Liver (tissue), 9 donors: Measurements from ENCODE around the gene NELL1. TPM values are rescaled to one million over a fixed set of nuclear protein-coding genes. Genes with fewer than 3 reads are reported as not detected.

Experiments used
- DNase-seq: peaks from one replicate; pipeline ENCODE4 v3.0.0-alpha.2; 2017; ENCODE audit warnings: low spot score
- H3K27ac ChIP-seq, 2 donors: one replicate each; pipeline ENCODE4 v1.7.0; 2013; ENCODE audit warnings: inconsistent platforms in 2 of 2, low read length in 2 of 2, control low read depth in 1 of 2, low read depth in 1 of 2, mild to moderate bottlenecking in 1 of 2
- H3K27me3 ChIP-seq, 4 donors: one replicate each; pipeline versions ENCODE4 v1.6.1 to v1.7.0; 2013; ENCODE audit warnings: low read length in 3 of 4, inconsistent platforms in 1 of 4, mild to moderate bottlenecking in 1 of 4, moderate library complexity in 1 of 4; ENCODE audit not compliant: control insufficient read depth in 4 of 4, insufficient read depth in 4 of 4
- H3K36me3 ChIP-seq, 4 donors: one replicate each; pipeline versions ENCODE4 v1.6.1 to v1.7.0; 2013; ENCODE audit warnings: low read length in 3 of 4, mild to moderate bottlenecking in 3 of 4, low read depth in 1 of 4, moderate library complexity in 1 of 4; ENCODE audit not compliant: control insufficient read depth in 4 of 4, insufficient read depth in 3 of 4
- H3K4me1 ChIP-seq, 4 donors: one replicate each; pipeline versions ENCODE4 v1.6.1 to v1.7.0; 2013; ENCODE audit warnings: low read length in 3 of 4, mild to moderate bottlenecking in 3 of 4, moderate library complexity in 1 of 4; ENCODE audit not compliant: control insufficient read depth in 4 of 4, insufficient read depth in 4 of 4
- H3K4me3 ChIP-seq, 3 donors: one replicate each; pipeline versions ENCODE4 v1.6.1 to v1.7.0; 2013; ENCODE audit warnings: low read length in 3 of 3, control low read depth in 1 of 3, low read depth in 1 of 3, mild to moderate bottlenecking in 1 of 3
- H3K9ac ChIP-seq, 2 donors: one replicate each; pipeline ENCODE4 v1.7.0; 2013; ENCODE audit warnings: low read length in 2 of 2, mild to moderate bottlenecking in 2 of 2, moderate library complexity in 2 of 2, control low read depth in 1 of 2, low read depth in 1 of 2
- H3K9me3 ChIP-seq, 4 donors: one replicate each; pipeline versions ENCODE4 v1.6.1 to v1.7.0; 2013; ENCODE audit warnings: low read length in 3 of 4; ENCODE audit not compliant: control insufficient read depth in 4 of 4
- ATF3 ChIP-seq: IDR thresholded peaks from 2 replicates; pipeline ENCODE4 v1.6.1; 2016; ENCODE audit warnings: antibody characterized with exemption
- EGR1 ChIP-seq, 2 donors: IDR thresholded peaks; 2 replicates each; pipeline ENCODE4 v1.6.1; 2016 to 2018; ENCODE audit warnings: antibody characterized with exemption in 2 of 2, low read depth in 2 of 2
- FOXA1 ChIP-seq: IDR thresholded peaks from 2 replicates; pipeline ENCODE4 v1.6.1; 2016; ENCODE audit warnings: antibody characterized with exemption
- FOXA2 ChIP-seq: IDR thresholded peaks from 2 replicates; pipeline ENCODE4 v1.6.1; 2016; ENCODE audit warnings: antibody characterized with exemption
- GABPA ChIP-seq, 2 donors: IDR thresholded peaks in 1 of 2; conservative IDR thresholded peaks in 1 of 2; 2 replicates each; pipeline ENCODE4 v1.6.1; 2016; ENCODE audit warnings: antibody characterized with exemption in 2 of 2, mild to moderate bottlenecking in 1 of 2, moderate library complexity in 1 of 2
- HNF4A ChIP-seq, 2 donors: conservative IDR thresholded peaks; 2 replicates each; pipeline ENCODE4 v1.6.1; 2016; ENCODE audit warnings: antibody characterized with exemption in 2 of 2, mild to moderate bottlenecking in 2 of 2
- HNF4G ChIP-seq: IDR thresholded peaks from 2 replicates; pipeline ENCODE4 v1.6.1; 2016; ENCODE audit warnings: antibody characterized with exemption
- JUND ChIP-seq, 2 donors: IDR thresholded peaks; 2 replicates each; pipeline ENCODE4 v1.6.1; 2016; ENCODE audit warnings: antibody characterized with exemption in 2 of 2
- NR2F2 ChIP-seq: IDR thresholded peaks from 2 replicates; pipeline ENCODE4 v1.6.1; 2016; ENCODE audit warnings: antibody characterized with exemption
- RAD21 ChIP-seq, 2 donors: IDR thresholded peaks; 2 replicates each; pipeline ENCODE4 v1.6.1; 2016; ENCODE audit warnings: antibody characterized with exemption in 2 of 2, mild to moderate bottlenecking in 2 of 2
- RXRA ChIP-seq, 2 donors: IDR thresholded peaks; 2 replicates each; pipeline ENCODE4 v1.6.1; 2017 to 2018; ENCODE audit warnings: antibody characterized with exemption in 2 of 2, mild to moderate bottlenecking in 1 of 2
- SP1 ChIP-seq: IDR thresholded peaks from 2 replicates; pipeline ENCODE4 v1.6.1; 2018; ENCODE audit warnings: antibody characterized with exemption, mild to moderate bottlenecking
- TAF1 ChIP-seq: conservative IDR thresholded peaks from 2 replicates; pipeline ENCODE4 v1.6.1; 2016; ENCODE audit warnings: antibody characterized with exemption, mild to moderate bottlenecking
- YY1 ChIP-seq: IDR thresholded peaks from 2 replicates; pipeline ENCODE4 v1.6.1; 2016; ENCODE audit warnings: antibody characterized with exemption, mild to moderate bottlenecking
- ZBTB33 ChIP-seq: IDR thresholded peaks from 2 replicates; pipeline ENCODE4 v1.6.1; 2016; ENCODE audit warnings: antibody characterized with exemption
- WGBS: extraction: QIAGEN DNeasy Blood & Tissue Kit; methylation state at CpG from one replicate; pipeline ENCODE4 v1.1.7; 2013; 5-methylcytosine and 5-hydroxymethylcytosine counted together
- polyA plus RNA-seq, 2 donors: library from polyadenylated mRNA; stranded (reverse) in 1 of 2; unstranded in 1 of 2; fragments of 200-250 nt in 1 of 2; fragments of >200 nt in 1 of 2; fragmentation: Nextera tagmentation in 1 of 2; extraction: Ambion mirVana in 1 of 2; gene quantifications; one replicate each; pipeline versions ENCODE4 v1.2.1 to v1.2.3, GENCODE V29; 2013 to 2015
- total RNA-seq, 2 donors: library from RNA; depleted of rRNA; stranded (reverse); fragments of >200 nt; gene quantifications; one replicate each; pipeline ENCODE4 v1.2.3, GENCODE V29; 2014
- TF ChIP-seq, protein P1 (sequence below): fragments of 150-350 bp; IDR thresholded peaks from 2 replicates; pipeline ENCODE4 v1.5.1; 2017; ENCODE audit warnings: improper control_type of control experiment, low read depth, low read length; ENCODE audit not compliant: missing input control
- TF ChIP-seq, protein P2 (sequence below): IDR thresholded peaks from 2 replicates; pipeline ENCODE4 v1.6.1; 2016; ENCODE audit warnings: antibody characterized with exemption
- TF ChIP-seq, protein P3 (sequence below): IDR thresholded peaks from 2 replicates; pipeline ENCODE4 v1.6.1; 2016; ENCODE audit warnings: antibody characterized with exemption, mild to moderate bottlenecking
- donor health status: healthy.
- donor health status: healthy.
- donor health status: healthy.
- donor health status: healthy.
- donor health status: healthy.

Gene NELL1
- total and polyA plus RNA-seq, 4 donors = not detected

DNA sequence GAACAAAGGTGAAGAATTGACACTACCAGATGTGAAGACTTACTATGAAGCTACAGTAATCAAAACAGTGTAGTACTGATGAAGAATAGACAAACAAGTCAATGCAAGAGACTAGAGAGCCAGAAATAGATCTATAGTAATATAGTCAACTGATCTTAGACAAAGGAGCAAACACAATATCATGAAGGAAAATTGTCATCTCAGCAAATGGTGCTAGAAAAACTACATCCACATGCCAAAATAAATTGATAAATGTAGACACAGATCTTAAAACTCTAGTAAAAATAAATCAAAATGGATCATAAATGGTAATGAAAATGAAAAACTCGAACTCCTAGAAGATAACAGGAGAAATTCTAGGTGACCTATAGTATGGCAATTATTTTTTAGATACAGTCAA, 609.5 kb downstream of the NELL1 start:
- Histone ChIP-seq H3K4me3 (no peak overlapping the region), H3K4me1 (no peaks in the 10 kb centered on the region), H3K9me3 (no peaks in the 10 kb centered on the region), H3K27me3 (no peaks in the 10 kb centered on the region), H3K27ac (no peak overlapping the region), H3K9ac (no peak overlapping the region), H3K36me3 (no peaks in the 10 kb centered on the region)
- TF ChIP-seq RAD21 (IDR thresholded peaks at IDR 0.05) = no peak
- no peak for TF ChIP-seq EGR1 (IDR thresholded peaks at IDR 0.05; ENCODE audit: low read depth in 2 of 2)
- TF ChIP-seq SP1 = no peak
- TF ChIP-seq, protein P1, sequence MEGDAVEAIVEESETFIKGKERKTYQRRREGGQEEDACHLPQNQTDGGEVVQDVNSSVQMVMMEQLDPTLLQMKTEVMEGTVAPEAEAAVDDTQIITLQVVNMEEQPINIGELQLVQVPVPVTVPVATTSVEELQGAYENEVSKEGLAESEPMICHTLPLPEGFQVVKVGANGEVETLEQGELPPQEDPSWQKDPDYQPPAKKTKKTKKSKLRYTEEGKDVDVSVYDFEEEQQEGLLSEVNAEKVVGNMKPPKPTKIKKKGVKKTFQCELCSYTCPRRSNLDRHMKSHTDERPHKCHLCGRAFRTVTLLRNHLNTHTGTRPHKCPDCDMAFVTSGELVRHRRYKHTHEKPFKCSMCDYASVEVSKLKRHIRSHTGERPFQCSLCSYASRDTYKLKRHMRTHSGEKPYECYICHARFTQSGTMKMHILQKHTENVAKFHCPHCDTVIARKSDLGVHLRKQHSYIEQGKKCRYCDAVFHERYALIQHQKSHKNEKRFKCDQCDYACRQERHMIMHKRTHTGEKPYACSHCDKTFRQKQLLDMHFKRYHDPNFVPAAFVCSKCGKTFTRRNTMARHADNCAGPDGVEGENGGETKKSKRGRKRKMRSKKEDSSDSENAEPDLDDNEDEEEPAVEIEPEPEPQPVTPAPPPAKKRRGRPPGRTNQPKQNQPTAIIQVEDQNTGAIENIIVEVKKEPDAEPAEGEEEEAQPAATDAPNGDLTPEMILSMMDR = no peak
- TF ChIP-seq FOXA1 = no peak
- TF ChIP-seq HNF4A (conservative IDR thresholded peaks at IDR 0.05) = no peak
- TF ChIP-seq, protein P2, sequence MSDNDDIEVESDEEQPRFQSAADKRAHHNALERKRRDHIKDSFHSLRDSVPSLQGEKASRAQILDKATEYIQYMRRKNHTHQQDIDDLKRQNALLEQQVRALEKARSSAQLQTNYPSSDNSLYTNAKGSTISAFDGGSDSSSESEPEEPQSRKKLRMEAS = no peak
- TF ChIP-seq GABPA (IDR thresholded peaks at IDR 0.05 in 1 of 2, conservative IDR thresholded peaks at IDR 0.05 in 1 of 2) = no peak
- no peak for TF ChIP-seq HNF4G
- TF ChIP-seq TAF1 = no peak
- TF ChIP-seq, protein P3, sequence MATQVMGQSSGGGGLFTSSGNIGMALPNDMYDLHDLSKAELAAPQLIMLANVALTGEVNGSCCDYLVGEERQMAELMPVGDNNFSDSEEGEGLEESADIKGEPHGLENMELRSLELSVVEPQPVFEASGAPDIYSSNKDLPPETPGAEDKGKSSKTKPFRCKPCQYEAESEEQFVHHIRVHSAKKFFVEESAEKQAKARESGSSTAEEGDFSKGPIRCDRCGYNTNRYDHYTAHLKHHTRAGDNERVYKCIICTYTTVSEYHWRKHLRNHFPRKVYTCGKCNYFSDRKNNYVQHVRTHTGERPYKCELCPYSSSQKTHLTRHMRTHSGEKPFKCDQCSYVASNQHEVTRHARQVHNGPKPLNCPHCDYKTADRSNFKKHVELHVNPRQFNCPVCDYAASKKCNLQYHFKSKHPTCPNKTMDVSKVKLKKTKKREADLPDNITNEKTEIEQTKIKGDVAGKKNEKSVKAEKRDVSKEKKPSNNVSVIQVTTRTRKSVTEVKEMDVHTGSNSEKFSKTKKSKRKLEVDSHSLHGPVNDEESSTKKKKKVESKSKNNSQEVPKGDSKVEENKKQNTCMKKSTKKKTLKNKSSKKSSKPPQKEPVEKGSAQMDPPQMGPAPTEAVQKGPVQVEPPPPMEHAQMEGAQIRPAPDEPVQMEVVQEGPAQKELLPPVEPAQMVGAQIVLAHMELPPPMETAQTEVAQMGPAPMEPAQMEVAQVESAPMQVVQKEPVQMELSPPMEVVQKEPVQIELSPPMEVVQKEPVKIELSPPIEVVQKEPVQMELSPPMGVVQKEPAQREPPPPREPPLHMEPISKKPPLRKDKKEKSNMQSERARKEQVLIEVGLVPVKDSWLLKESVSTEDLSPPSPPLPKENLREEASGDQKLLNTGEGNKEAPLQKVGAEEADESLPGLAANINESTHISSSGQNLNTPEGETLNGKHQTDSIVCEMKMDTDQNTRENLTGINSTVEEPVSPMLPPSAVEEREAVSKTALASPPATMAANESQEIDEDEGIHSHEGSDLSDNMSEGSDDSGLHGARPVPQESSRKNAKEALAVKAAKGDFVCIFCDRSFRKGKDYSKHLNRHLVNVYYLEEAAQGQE = no peak
- no peak for TF ChIP-seq YY1
- TF ChIP-seq FOXA2 = no peak
- no peak for TF ChIP-seq NR2F2
- no peak for TF ChIP-seq ZBTB33
- TF ChIP-seq ATF3 = no peak
- no peak for TF ChIP-seq JUND (IDR thresholded peaks at IDR 0.05)
- no peak for TF ChIP-seq RXRA (IDR thresholded peaks at IDR 0.05)
- WGBS = 36% methylated on average over 1 of the region's 1 CpG
- no peak for DNase-seq
